Lung (tissue), 12 donors: ENCODE results near the gene CDH4. TPM values are rescaled to one million over a fixed set of nuclear protein-coding genes. Genes with fewer than 3 reads are reported as not detected.

Source experiments
- ATAC-seq: fragments of 200-7000 bp; cut with Tn5 transposase; one replicate; pipeline ENCODE4 v1.9.1; 2020; ENCODE audit warnings: moderate number of reproducible peaks; ENCODE audit not compliant: insufficient read depth, low FRiP score
- DNase-seq, 3 donors: peaks; one replicate each; pipeline ENCODE4 v3.0.0-alpha.2; 2013 to 2017
- H3K27ac ChIP-seq, 2 donors: one replicate each; pipeline ENCODE4 v1.5.1; 2013; ENCODE audit warnings: mild to moderate bottlenecking in 2 of 2, moderate library complexity in 2 of 2, control low read depth in 1 of 2, inconsistent platforms in 1 of 2, low read depth in 1 of 2, low read length in 1 of 2
- H3K27me3 ChIP-seq, 3 donors: one replicate each; pipeline ENCODE4 v1.5.1; 2013; ENCODE audit warnings: low read length in 2 of 3; ENCODE audit not compliant: control insufficient read depth in 3 of 3, insufficient read depth in 3 of 3
- H3K36me3 ChIP-seq, 4 donors: one replicate each; pipeline ENCODE4 v1.5.1; 2013; ENCODE audit warnings: low read length in 4 of 4, mild to moderate bottlenecking in 1 of 4, moderate library complexity in 1 of 4; ENCODE audit not compliant: control insufficient read depth in 4 of 4, insufficient read depth in 4 of 4
- H3K4me1 ChIP-seq, 5 donors: one replicate each; pipeline ENCODE4 v1.5.1; 2013; ENCODE audit warnings: low read length in 5 of 5, mild to moderate bottlenecking in 2 of 5, moderate library complexity in 1 of 5; ENCODE audit not compliant: control insufficient read depth in 5 of 5, insufficient read depth in 5 of 5
- H3K4me3 ChIP-seq: one replicate; pipeline ENCODE4 v1.5.1; 2013; ENCODE audit warnings: mild to moderate bottlenecking, control low read depth, moderate library complexity
- H3K9ac ChIP-seq, 2 donors: one replicate each; pipeline ENCODE4 v1.5.1; 2013; ENCODE audit warnings: low read length in 2 of 2, control low read depth in 1 of 2; ENCODE audit not compliant: insufficient read depth in 1 of 2
- H3K9me3 ChIP-seq, 4 donors: one replicate each; pipeline ENCODE4 v1.5.1; 2013; ENCODE audit warnings: low read length in 3 of 4, mild to moderate bottlenecking in 1 of 4, moderate library complexity in 1 of 4; ENCODE audit not compliant: control insufficient read depth in 4 of 4, insufficient read depth in 3 of 4
- CTCF ChIP-seq: IDR thresholded peaks from 2 replicates; pipeline ENCODE4 v1.5.1; 2012; ENCODE audit warnings: mild to moderate bottlenecking; ENCODE audit errors: control extremely low read depth, extremely low read depth
- WGBS, 2 donors: extraction: QIAGEN DNeasy Blood & Tissue Kit; methylation state at CpG; one replicate each; pipeline ENCODE4 v1.1.7; 2013; 5-methylcytosine and 5-hydroxymethylcytosine counted together
- polyA plus RNA-seq, 2 donors: library from polyadenylated mRNA; stranded (reverse); fragments of 200-250 nt; gene quantifications; one replicate each; pipeline ENCODE4 v1.2.1, GENCODE V29; 2013
- total RNA-seq, 2 donors: library from RNA; depleted of rRNA in 1 of 2; stranded (reverse); fragments of >200 nt in 1 of 2; gene quantifications; one replicate each; pipeline ENCODE4 v1.2.1, GENCODE V29; 2014 to 2021
- donor health status: control.
- donor health status: control.
- donor health status: Bipolar disorder and iron deficiency.
- donor health status: healthy.
- donor health status: DM: yes; HTN: yes; CAD: no.

CDH4 gene
- total and polyA plus RNA-seq, 4 donors: 0.10 to 2.1 (median 0.34) TPM

- ATAC-seq (no peak), DNase-seq (no peak)
- Histone ChIP-seq H3K9me3 (peaks cover 0 to 7% (median 0%) of the 10 kb centered on the region in 4 donors), H3K27me3 (peaks cover 0 to 9% (median 0%) of the 10 kb centered on the region in 3 donors), H3K27ac (no peak overlapping the region), H3K4me1 (peaks cover 0 to 4% (median 0%) of the 10 kb centered on the region in 5 donors), H3K36me3 (no peaks in the 10 kb centered on the region), H3K9ac (no peak overlapping the region), H3K4me3 (no peak overlapping the region)
- WGBS, 2 donors: 80 to 83% methylated on average over 23 of the region's 23 CpGs
- no peak for TF ChIP-seq CTCF
Measured at GRCh38 chr20:61640131-61640870, 388.2 kb downstream of the CDH4 start.

DNA sequence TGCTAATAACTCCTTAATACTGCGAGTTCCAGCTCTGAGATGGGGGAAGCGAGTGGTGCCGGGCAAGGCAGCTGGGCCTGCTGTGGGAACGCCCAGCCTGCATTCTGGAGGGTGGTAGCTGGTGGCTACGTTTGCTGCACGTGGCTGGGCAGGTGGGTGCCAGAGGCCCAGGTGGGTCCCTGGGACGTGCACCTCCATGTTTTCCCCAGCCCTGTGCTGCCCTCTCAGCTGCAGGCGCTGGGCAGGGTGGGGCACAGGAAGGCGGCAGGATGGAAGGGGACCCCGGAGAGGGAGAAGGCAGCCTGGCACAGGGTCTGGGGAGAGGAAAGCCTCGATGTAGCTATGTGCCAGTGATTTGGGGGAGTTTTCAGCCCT lies 388.8 kb downstream of the CDH4 start:
- Histone ChIP-seq H3K9ac (no peak overlapping the region), H3K27ac (no peak overlapping the region), H3K4me3 (no peak overlapping the region), H3K36me3 (no peaks in the 10 kb centered on the region), H3K27me3 (peaks cover 0 to 9% (median 0%) of the 10 kb centered on the region in 3 donors), H3K9me3 (peaks cover 0 to 6% (median 0%) of the 10 kb centered on the region in 4 donors), H3K4me1 (peaks cover 0 to 4% (median 0%) of the 10 kb centered on the region in 5 donors)
- ATAC-seq: no peak
- WGBS, 2 donors: 66 to 79% methylated on average over 11 of the region's 11 CpGs
- DNase-seq: no peak
- TF ChIP-seq CTCF: no peak

DNA sequence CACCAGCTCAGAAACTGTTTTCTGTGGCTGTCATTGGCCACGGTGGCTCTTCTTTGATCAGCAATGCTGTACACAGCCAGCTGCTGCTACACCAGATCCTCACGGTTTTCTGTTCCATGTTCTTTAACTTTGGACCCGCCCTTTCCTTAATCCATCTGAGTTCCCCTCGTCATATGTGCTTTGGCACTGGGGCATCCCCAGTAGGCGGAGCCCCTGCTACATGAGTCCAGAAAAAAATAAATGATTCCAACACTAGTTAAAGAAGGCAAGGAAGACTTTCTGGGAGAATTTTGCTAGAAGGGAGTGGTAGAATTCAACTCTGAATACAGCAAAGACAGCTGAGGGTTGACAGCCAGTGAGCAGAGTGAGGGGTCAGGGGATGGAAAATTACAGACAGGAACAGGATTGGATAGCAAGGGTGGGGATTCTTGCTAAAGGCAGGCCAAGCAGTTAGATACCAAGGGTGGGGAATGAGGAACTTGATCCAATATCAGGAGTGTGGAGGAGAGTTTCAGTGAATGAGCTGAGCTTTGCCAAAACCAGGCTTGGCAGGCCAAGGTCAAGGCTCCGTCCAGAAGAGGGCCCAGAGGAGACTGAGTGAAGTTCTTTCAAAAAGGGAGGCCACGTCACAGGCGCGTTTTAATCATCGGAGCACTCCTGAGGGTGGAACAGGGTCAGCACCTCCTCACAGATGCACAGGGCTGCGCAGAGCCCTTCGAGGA lies 391.8 kb downstream of the CDH4 start:
- no peak for DNase-seq
- no peak for ATAC-seq
- Histone ChIP-seq H3K9ac (no peak overlapping the region), H3K4me1 (peaks cover 0 to 4% (median 0%) of the 10 kb centered on the region in 5 donors), H3K27ac (no peak overlapping the region), H3K4me3 (no peak overlapping the region), H3K9me3 (peaks cover 0 to 5% (median 0%) of the 10 kb centered on the region in 4 donors), H3K36me3 (no peaks in the 10 kb centered on the region), H3K27me3 (peaks cover 0 to 21% (median 0%) of the 10 kb centered on the region in 3 donors)
- 81 to 87% methylated on average over 12 of the region's 12 CpGs for WGBS, 2 donors
- no peak for TF ChIP-seq CTCF
